ENCODE data around the gene DIP2C.

DNA sequence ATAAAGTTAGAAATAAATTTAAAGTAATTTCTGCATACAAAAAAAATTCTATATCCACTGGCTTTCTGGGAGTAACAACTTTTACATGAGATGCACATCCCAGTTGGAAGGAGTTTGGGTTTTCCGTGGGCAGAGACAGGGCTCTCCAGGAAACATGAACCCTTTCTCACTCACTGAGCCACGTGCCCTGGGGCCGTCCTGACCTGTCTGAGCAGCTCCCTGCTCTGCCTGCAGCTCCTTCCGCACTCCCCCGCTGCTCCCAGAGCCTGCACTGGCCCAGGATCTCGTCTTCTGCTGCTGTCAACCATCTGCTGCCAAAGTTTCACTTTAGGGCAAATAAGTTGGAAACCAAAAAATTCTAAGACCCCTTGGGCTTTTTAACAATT, 169.1 kb downstream of the DIP2C start:
- TF ChIP-seq, protein P1, sequence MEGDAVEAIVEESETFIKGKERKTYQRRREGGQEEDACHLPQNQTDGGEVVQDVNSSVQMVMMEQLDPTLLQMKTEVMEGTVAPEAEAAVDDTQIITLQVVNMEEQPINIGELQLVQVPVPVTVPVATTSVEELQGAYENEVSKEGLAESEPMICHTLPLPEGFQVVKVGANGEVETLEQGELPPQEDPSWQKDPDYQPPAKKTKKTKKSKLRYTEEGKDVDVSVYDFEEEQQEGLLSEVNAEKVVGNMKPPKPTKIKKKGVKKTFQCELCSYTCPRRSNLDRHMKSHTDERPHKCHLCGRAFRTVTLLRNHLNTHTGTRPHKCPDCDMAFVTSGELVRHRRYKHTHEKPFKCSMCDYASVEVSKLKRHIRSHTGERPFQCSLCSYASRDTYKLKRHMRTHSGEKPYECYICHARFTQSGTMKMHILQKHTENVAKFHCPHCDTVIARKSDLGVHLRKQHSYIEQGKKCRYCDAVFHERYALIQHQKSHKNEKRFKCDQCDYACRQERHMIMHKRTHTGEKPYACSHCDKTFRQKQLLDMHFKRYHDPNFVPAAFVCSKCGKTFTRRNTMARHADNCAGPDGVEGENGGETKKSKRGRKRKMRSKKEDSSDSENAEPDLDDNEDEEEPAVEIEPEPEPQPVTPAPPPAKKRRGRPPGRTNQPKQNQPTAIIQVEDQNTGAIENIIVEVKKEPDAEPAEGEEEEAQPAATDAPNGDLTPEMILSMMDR (IDR thresholded peaks at IDR 0.05; ENCODE audit: borderline replicate concordance, extremely low read depth, low read length, poor library complexity, severe bottlenecking) = no peak
- TF ChIP-seq EZH2 (IDR thresholded peaks at IDR 0.05; ENCODE audit: borderline replicate concordance, low read depth, low read length, severe bottlenecking) = no peak

All from DND-41 (cell line).